Measurements from ENCODE around the gene GABRA1. TPM values are rescaled to one million over a fixed set of nuclear protein-coding genes. Genes with fewer than 3 reads are reported as not detected.

The GABRA1 gene
- total RNA-seq, 1 experiment from 2014 or later = not detected

DNA sequence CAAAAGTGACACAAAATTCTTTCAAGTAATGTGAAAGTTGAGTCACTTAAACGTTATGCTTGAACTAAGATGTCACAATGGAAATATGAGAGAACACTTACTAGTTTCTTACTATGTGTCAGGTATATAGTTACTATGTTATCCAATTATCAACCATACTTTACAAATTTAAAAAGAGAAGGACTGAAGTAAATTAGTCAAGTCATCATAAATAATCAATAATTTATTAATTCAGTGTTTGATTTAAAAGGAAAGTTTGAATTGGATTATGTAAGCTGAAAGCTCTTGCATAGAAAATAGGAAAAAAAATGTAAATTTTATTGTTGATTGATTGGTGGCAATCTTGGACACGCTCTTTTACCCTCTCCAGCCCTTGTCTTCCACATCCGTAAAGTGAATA is 76.3 kb downstream of the GABRA1 start:
- Histone ChIP-seq H3K79me2 (ENCODE audit: low read length) (no peaks in the 10 kb centered on the region), H3K4me1 (ENCODE audit: low read length) (no peaks in the 10 kb centered on the region), H4K20me1 (ENCODE audit: insufficient read depth, low read depth, low read length) (no peaks in the 10 kb centered on the region), H3K9ac (ENCODE audit: low read length) (no peak overlapping the region), H2AFZ (ENCODE audit: low read length) (no peak overlapping the region), H3K9me2 (replicated peaks; ENCODE audit: insufficient read depth, low read length) (no peaks in the 10 kb centered on the region; the same call in 1 of the 2 replicates), H3K4me3 (ENCODE audit: low read length) (no peak overlapping the region), H3K4me2 (ENCODE audit: low read depth, low read length, poor library complexity, severe bottlenecking) (no peak overlapping the region), H3K27me3 (ENCODE audit: low read length) (no peaks in the 10 kb centered on the region), H3K36me3 (ENCODE audit: insufficient read depth, low read length) (no peaks in the 10 kb centered on the region), H3K9me3 (ENCODE audit: low read length) (0 out of 2 replicates have a peak, but pooled peaks cover 8% of the 10 kb centered on the region), H3K27ac (ENCODE audit: low read length) (no peak overlapping the region)
- no peak for DNase-seq

DNA sequence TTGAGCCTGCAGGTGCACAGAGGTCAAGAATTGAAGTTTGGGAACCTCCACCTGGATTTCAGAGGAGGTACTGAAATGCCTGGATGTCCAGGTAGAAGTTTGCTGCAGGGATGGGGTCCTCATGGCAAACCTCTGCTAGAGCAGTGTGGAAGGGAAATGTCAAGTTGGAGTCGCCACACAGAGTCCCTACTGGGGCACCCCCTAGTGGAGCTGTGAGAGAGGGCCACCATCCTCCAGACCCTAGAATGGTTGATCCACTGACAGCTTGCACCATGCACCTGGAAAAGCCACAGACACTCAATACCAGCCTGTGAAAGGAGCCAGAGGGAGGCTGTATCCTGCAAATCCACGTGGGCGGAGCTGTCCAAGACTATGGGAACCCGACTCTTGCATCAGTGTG is 78.0 kb downstream of the GABRA1 start:
- Histone ChIP-seq H3K27ac (ENCODE audit: low read length) (no peak overlapping the region), H3K4me3 (ENCODE audit: low read length) (no peak overlapping the region), H3K9me2 (replicated peaks; ENCODE audit: insufficient read depth, low read length) (no peaks in the 10 kb centered on the region), H3K4me2 (ENCODE audit: low read depth, low read length, poor library complexity, severe bottlenecking) (no peak overlapping the region), H4K20me1 (ENCODE audit: insufficient read depth, low read depth, low read length) (no peaks in the 10 kb centered on the region), H3K36me3 (ENCODE audit: insufficient read depth, low read length) (no peaks in the 10 kb centered on the region), H3K4me1 (ENCODE audit: low read length) (no peaks in the 10 kb centered on the region), H3K79me2 (ENCODE audit: low read length) (no peaks in the 10 kb centered on the region), H3K27me3 (ENCODE audit: low read length) (no peaks in the 10 kb centered on the region), H2AFZ (ENCODE audit: low read length) (no peak overlapping the region), H3K9me3 (ENCODE audit: low read length) (0 out of 2 replicates have a peak, but pooled peaks cover 8% of the 10 kb centered on the region), H3K9ac (ENCODE audit: low read length) (no peak overlapping the region)
- no peak for DNase-seq

DNA sequence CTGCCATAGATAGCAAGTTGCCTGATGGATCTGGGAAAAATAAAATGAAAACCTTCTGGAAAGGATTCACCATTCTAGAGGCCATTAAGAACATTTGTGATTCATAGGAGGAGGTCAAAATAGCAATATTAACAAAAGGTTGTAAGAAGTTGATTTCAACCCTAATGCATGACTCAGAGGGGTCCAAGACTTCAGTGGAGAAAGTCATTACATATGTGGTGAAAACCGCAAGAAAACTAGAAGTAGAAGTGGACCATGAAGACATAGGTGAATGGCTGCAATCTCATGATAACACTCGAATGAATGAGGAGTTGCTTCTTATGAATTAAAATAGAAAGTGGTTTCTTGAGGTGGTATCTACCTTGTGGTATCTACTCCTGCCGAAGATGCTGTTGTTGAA is 86.6 kb downstream of the GABRA1 start:
- Histone ChIP-seq H2AFZ (ENCODE audit: low read length) (no peak overlapping the region), H3K79me2 (ENCODE audit: low read length) (no peaks in the 10 kb centered on the region), H3K9me3 (ENCODE audit: low read length) (peaks cover 12% of the 10 kb centered on the region), H3K9me2 (replicated peaks; ENCODE audit: insufficient read depth, low read length) (no peaks in the 10 kb centered on the region), H3K27ac (ENCODE audit: low read length) (no peak overlapping the region), H4K20me1 (ENCODE audit: insufficient read depth, low read depth, low read length) (no peaks in the 10 kb centered on the region), H3K4me2 (ENCODE audit: low read depth, low read length, poor library complexity, severe bottlenecking) (no peak overlapping the region), H3K9ac (ENCODE audit: low read length) (no peak overlapping the region), H3K27me3 (ENCODE audit: low read length) (no peaks in the 10 kb centered on the region), H3K4me1 (ENCODE audit: low read length) (no peaks in the 10 kb centered on the region), H3K36me3 (ENCODE audit: insufficient read depth, low read length) (no peaks in the 10 kb centered on the region), H3K4me3 (ENCODE audit: low read length) (no peak overlapping the region)
- no peak for DNase-seq

DNA sequence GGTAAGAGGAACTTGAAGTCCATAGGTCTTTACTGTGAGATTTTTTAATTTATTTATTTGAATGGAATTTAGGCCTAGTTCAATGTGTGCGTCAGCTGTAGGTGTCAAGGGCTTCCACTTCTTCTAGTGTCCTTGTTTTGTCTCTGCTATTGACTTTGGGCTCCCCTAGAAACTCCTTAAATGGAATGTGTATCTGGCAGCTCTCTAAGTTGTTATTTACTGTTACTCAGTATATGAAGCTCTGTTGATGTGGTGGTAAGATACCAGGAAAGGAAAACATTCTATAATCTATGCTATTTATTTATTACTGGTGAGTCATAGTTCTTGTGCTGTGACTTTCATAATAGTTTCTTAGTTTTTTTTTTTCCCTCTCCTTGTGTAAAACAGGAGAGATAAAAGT is 97.1 kb downstream of the GABRA1 start:
- H3K27ac ChIP-seq (ENCODE audit: low read length) = no peak overlapping the region
- no peak overlapping the region for H3K4me2 ChIP-seq (ENCODE audit: low read depth, low read length, poor library complexity, severe bottlenecking)
- H3K9me3 ChIP-seq (ENCODE audit: low read length) = peaks cover 33% of the 10 kb centered on the region; the same call in 1 of the 2 replicates
- no peaks in the 10 kb centered on the region for H3K4me1 ChIP-seq (ENCODE audit: low read length)
- no peaks in the 10 kb centered on the region for H3K27me3 ChIP-seq (ENCODE audit: low read length)
- H3K79me2 ChIP-seq (ENCODE audit: low read length) = no peaks in the 10 kb centered on the region
- no peak overlapping the region for H3K9ac ChIP-seq (ENCODE audit: low read length)
- H3K4me3 ChIP-seq (ENCODE audit: low read length) = no peak overlapping the region
- no peaks in the 10 kb centered on the region; the same call in 1 of the 2 replicates for H3K9me2 ChIP-seq (replicated peaks; ENCODE audit: insufficient read depth, low read length)
- no peaks in the 10 kb centered on the region for H3K36me3 ChIP-seq (ENCODE audit: insufficient read depth, low read length)
- no peak overlapping the region for H2AFZ ChIP-seq (ENCODE audit: low read length)
- no peak for DNase-seq
- H4K20me1 ChIP-seq (ENCODE audit: insufficient read depth, low read depth, low read length) = no peaks in the 10 kb centered on the region

- H3K36me3 ChIP-seq (ENCODE audit: insufficient read depth, low read length) = no peaks in the 10 kb centered on the region
- H3K9me3 ChIP-seq (ENCODE audit: low read length) = peaks cover 26% of the 10 kb centered on the region
- H3K4me1 ChIP-seq (ENCODE audit: low read length) = no peaks in the 10 kb centered on the region
- no peak overlapping the region for H3K4me2 ChIP-seq (ENCODE audit: low read depth, low read length, poor library complexity, severe bottlenecking)
- H2AFZ ChIP-seq (ENCODE audit: low read length) = no peak overlapping the region
- H3K4me3 ChIP-seq (ENCODE audit: low read length) = no peak overlapping the region
- no peaks in the 10 kb centered on the region for H4K20me1 ChIP-seq (ENCODE audit: insufficient read depth, low read depth, low read length)
- no peaks in the 10 kb centered on the region for H3K27me3 ChIP-seq (ENCODE audit: low read length)
- H3K9me2 ChIP-seq (replicated peaks; ENCODE audit: insufficient read depth, low read length) = no peaks in the 10 kb centered on the region; the same call in 1 of the 2 replicates
- no peak overlapping the region for H3K9ac ChIP-seq (ENCODE audit: low read length)
- DNase-seq = no peak
- H3K79me2 ChIP-seq (ENCODE audit: low read length) = no peaks in the 10 kb centered on the region
- H3K27ac ChIP-seq (ENCODE audit: low read length) = no peak overlapping the region
These were observed 99.0 kb downstream of the GABRA1 start for GRCh38 chr5:161946911-161947310.

Other genes with a start within 250 kb of the GABRA1 start
- not detected in 2 replicates for gene GABRA6, start 162.4 kb upstream of the GABRA1 start, total RNA-seq (2014; rRNA removed; shearing (Covaris generic); ENCODE audit: low replicate concordance)
- gene GABRG2, start 219.7 kb downstream of the GABRA1 start, total RNA-seq (2014; rRNA removed; shearing (Covaris generic); ENCODE audit: low replicate concordance) = not detected in 2 replicates

Measured in Karpas-422 (cell line).